SU-DHL-6 (cell line): ENCODE data around the gene TMPRSS9.

Source experiments
- H2AFZ ChIP-seq: fragments of 200-600 bp; sonication (generic); 2 replicates; pipeline ENCODE4 v1.6.1; 2014; ENCODE audit warnings: low read depth, mild to moderate bottlenecking, moderate library complexity, mixed read lengths, antibody characterized with exemption, low read length; ENCODE audit not compliant: severe bottlenecking
- H3F3A ChIP-seq: fragments of 200-600 bp; shearing (Covaris generic); 2 replicates; pipeline ENCODE4 v1.6.0; 2016; ENCODE audit warnings: antibody characterized with exemption, mild to moderate bottlenecking; ENCODE audit not compliant: insufficient read depth
- H3K27ac ChIP-seq: fragments of 200-600 bp; sonication (generic); 2 replicates; pipeline ENCODE4 v1.5.1; 2016; ENCODE audit warnings: low read depth, mild to moderate bottlenecking, low read length, moderate library complexity, mixed read lengths
- H3K27me3 ChIP-seq: fragments of 200-600 bp; sonication (generic), shearing (Covaris generic); 2 replicates; pipeline ENCODE4 v1.6.0; 2014; ENCODE audit warnings: mild to moderate bottlenecking, low read length
- H3K36me3 ChIP-seq: fragments of 200-600 bp; sonication (generic); 2 replicates; pipeline ENCODE4 v1.6.1; 2014; ENCODE audit warnings: mild to moderate bottlenecking, low read length, mixed read lengths
- H3K4me2 ChIP-seq: fragments of 300-600, 200-600 bp; shearing (Covaris generic), sonication (generic); 2 replicates; pipeline ENCODE4 v1.6.0; 2014; ENCODE audit warnings: low read length, low read depth, mild to moderate bottlenecking; ENCODE audit not compliant: poor library complexity, severe bottlenecking
- H3K4me3 ChIP-seq: fragments of 200-600 bp; sonication (generic); 2 replicates; pipeline ENCODE4 v1.5.1; 2014; ENCODE audit warnings: antibody characterized with exemption, low read length, mild to moderate bottlenecking, mixed read lengths; ENCODE audit not compliant: insufficient read depth, poor library complexity, severe bottlenecking
- H3K79me2 ChIP-seq: fragments of 200-600 bp; sonication (generic); 2 replicates; pipeline ENCODE4 v1.6.1; 2014; ENCODE audit warnings: mild to moderate bottlenecking, low read length, moderate library complexity; ENCODE audit not compliant: insufficient read depth
- H3K9ac ChIP-seq: fragments of 200-600 bp; sonication (generic); 2 replicates; pipeline ENCODE4 v1.7.0; 2014; ENCODE audit warnings: mild to moderate bottlenecking, low read length
- H3K9me2 ChIP-seq: fragments of 200-600 bp; sonication (generic); replicated peaks from 2 replicates; pipeline ENCODE4 v1.6.1; 2014; ENCODE audit warnings: low read length; ENCODE audit not compliant: insufficient read depth
- H3K9me3 ChIP-seq: fragments of 200-600 bp; sonication (generic); 2 replicates; pipeline ENCODE4 v1.6.1; 2014; ENCODE audit warnings: low read length, mixed read lengths; ENCODE audit not compliant: insufficient read depth
- H4K20me1 ChIP-seq: fragments of 200-600 bp; sonication (generic); 2 replicates; pipeline ENCODE4 v1.6.1; 2014; ENCODE audit warnings: low read depth, mild to moderate bottlenecking, antibody characterized with exemption, low read length, moderate library complexity, mixed read lengths
- CTCF ChIP-seq: fragments of 200-600 bp; sonication (generic); IDR thresholded peaks from one replicate; pipeline ENCODE4 v1.5.1; 2017; ENCODE audit warnings: antibody characterized with exemption, mild to moderate bottlenecking, low read length, moderate library complexity; ENCODE audit not compliant: insufficient read depth, poor library complexity, severe bottlenecking
- EZH2phosphoT487 ChIP-seq: fragments of 200-600 bp; sonication (generic), shearing (Covaris generic); conservative IDR thresholded peaks from 2 replicates; pipeline ENCODE4 v1.6.1; 2018; ENCODE audit warnings: mild to moderate bottlenecking, antibody characterized with exemption, low read length, moderate library complexity, mixed read lengths

The TMPRSS9 gene

GRCh38 chr19:2399582-2399981, 39.5 kb downstream of the TMPRSS9 start:
- no peak overlapping the region for H3K9ac ChIP-seq

GRCh38 chr19:2408247-2408646, 48.2 kb downstream of the TMPRSS9 start:
- H2AFZ ChIP-seq, result no peak overlapping the region
- TF ChIP-seq EZH2phosphoT487 (no peak), CTCF (no peak)

More at GRCh38 chr19:2399582-2399981, 39.5 kb downstream of the TMPRSS9 start:
- no peaks in the 10 kb centered on the region for H3K9me2 ChIP-seq
- no peak overlapping the region for H2AFZ ChIP-seq
- H3K4me3 ChIP-seq, result no peak overlapping the region
- no peak overlapping the region for H3K4me2 ChIP-seq
- no peaks in the 10 kb centered on the region for H3K9me3 ChIP-seq
- no peaks in the 10 kb centered on the region for H3K79me2 ChIP-seq
- H3K27me3 ChIP-seq, result no peaks in the 10 kb centered on the region
- no peak overlapping the region for H3K27ac ChIP-seq
- H3F3A ChIP-seq, result 0 out of 2 replicates have a peak, but pooled peaks cover 1% of the 10 kb centered on the region
- H4K20me1 ChIP-seq, result no peaks in the 10 kb centered on the region
- no peaks in the 10 kb centered on the region for H3K36me3 ChIP-seq
- TF ChIP-seq EZH2phosphoT487 (no peak), CTCF (no peak)

GRCh38 chr19:2409352-2409912, 49.4 kb downstream of the TMPRSS9 start:
- H2AFZ ChIP-seq, result no peak overlapping the region
- H3K36me3 ChIP-seq, result no peaks in the 10 kb centered on the region
- H3F3A ChIP-seq, result no peaks in the 10 kb centered on the region
- H3K9me3 ChIP-seq, result no peaks in the 10 kb centered on the region
- H3K4me3 ChIP-seq, result no peak overlapping the region
- no peak overlapping the region for H3K4me2 ChIP-seq
- no peak for TF ChIP-seq CTCF
- no peak for TF ChIP-seq EZH2phosphoT487
- no peaks in the 10 kb centered on the region for H3K9me2 ChIP-seq
- H3K27ac ChIP-seq, result no peak overlapping the region
- H3K9ac ChIP-seq, result no peak overlapping the region
- no peaks in the 10 kb centered on the region for H4K20me1 ChIP-seq
- H3K79me2 ChIP-seq, result no peaks in the 10 kb centered on the region
- H3K27me3 ChIP-seq, result no peaks in the 10 kb centered on the region

More at GRCh38 chr19:2408247-2408646, 48.2 kb downstream of the TMPRSS9 start:
- Histone ChIP-seq H3K4me2 (no peak overlapping the region), H3K9me3 (no peaks in the 10 kb centered on the region), H3F3A (no peaks in the 10 kb centered on the region), H3K4me3 (no peak overlapping the region), H3K9ac (no peak overlapping the region), H3K27ac (no peak overlapping the region), H3K27me3 (no peaks in the 10 kb centered on the region), H3K79me2 (no peaks in the 10 kb centered on the region), H3K36me3 (no peaks in the 10 kb centered on the region), H4K20me1 (no peaks in the 10 kb centered on the region), H3K9me2 (no peaks in the 10 kb centered on the region)
